ENCODE results near the gene TTLL11.

GRCh38 chr9:121868626-121869025, 224.5 kb downstream of the TTLL11 start:
- TF ChIP-seq ZNF70 (CRISPR knock-in tag; IDR thresholded peaks at IDR 0.05) (no peak), CREB5 (CRISPR knock-in tag; IDR thresholded peaks at IDR 0.05; ENCODE audit: low read depth) (no peak), BACH2 (CRISPR knock-in tag; IDR thresholded peaks at IDR 0.05; ENCODE audit: borderline replicate concordance) (no peak), GLIS3 (CRISPR knock-in tag; IDR thresholded peaks at IDR 0.05) (no peak), POU6F1 (CRISPR knock-in tag; IDR thresholded peaks at IDR 0.05; ENCODE audit: borderline replicate concordance, low read depth) (no peak), ZFP3 (CRISPR knock-in tag; IDR thresholded peaks at IDR 0.05) (no peak), OSR1 (CRISPR knock-in tag; IDR thresholded peaks at IDR 0.05) (no peak), ZC3H10 (CRISPR knock-in tag; IDR thresholded peaks at IDR 0.05) (no peak), ZNF8 (CRISPR knock-in tag; IDR thresholded peaks at IDR 0.05) (no peak), ZNF565 (CRISPR knock-in tag; conservative IDR thresholded peaks at IDR 0.05; ENCODE audit: low read depth) (no peak), CSRNP3 (CRISPR knock-in tag; IDR thresholded peaks at IDR 0.05) (no peak), ESRRG (CRISPR knock-in tag; IDR thresholded peaks at IDR 0.05) (no peak), ZFP30 (CRISPR knock-in tag; IDR thresholded peaks at IDR 0.05) (no peak)
- TF ChIP-seq, protein P1, sequence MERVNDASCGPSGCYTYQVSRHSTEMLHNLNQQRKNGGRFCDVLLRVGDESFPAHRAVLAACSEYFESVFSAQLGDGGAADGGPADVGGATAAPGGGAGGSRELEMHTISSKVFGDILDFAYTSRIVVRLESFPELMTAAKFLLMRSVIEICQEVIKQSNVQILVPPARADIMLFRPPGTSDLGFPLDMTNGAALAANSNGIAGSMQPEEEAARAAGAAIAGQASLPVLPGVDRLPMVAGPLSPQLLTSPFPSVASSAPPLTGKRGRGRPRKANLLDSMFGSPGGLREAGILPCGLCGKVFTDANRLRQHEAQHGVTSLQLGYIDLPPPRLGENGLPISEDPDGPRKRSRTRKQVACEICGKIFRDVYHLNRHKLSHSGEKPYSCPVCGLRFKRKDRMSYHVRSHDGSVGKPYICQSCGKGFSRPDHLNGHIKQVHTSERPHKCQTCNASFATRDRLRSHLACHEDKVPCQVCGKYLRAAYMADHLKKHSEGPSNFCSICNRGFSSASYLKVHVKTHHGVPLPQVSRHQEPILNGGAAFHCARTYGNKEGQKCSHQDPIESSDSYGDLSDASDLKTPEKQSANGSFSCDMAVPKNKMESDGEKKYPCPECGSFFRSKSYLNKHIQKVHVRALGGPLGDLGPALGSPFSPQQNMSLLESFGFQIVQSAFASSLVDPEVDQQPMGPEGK (CRISPR knock-in tag; IDR thresholded peaks at IDR 0.05; ENCODE audit: borderline replicate concordance) = no peak

Data from SK-N-SH treated with all-trans-retinoic acid at 6 μM for 48 hours (cell line).